HG03064 (cell line): Measurements from ENCODE around the gene KCNMA1.

Source experiments
- ATAC-seq: cut with Tn5 transposase; IDR thresholded peaks from one replicate; pipeline ENCODE4 v1.9.1; 2021; ENCODE audit warnings: low read depth; ENCODE audit not compliant: unreplicated experiment

KCNMA1 gene

GRCh38 chr10:76962851-76963250 is 674.8 kb downstream of the KCNMA1 start:
- no peak for ATAC-seq

- no peak for ATAC-seq
Observed at GRCh38 chr10:76961841-76962240, 675.8 kb downstream of the KCNMA1 start.

DNA sequence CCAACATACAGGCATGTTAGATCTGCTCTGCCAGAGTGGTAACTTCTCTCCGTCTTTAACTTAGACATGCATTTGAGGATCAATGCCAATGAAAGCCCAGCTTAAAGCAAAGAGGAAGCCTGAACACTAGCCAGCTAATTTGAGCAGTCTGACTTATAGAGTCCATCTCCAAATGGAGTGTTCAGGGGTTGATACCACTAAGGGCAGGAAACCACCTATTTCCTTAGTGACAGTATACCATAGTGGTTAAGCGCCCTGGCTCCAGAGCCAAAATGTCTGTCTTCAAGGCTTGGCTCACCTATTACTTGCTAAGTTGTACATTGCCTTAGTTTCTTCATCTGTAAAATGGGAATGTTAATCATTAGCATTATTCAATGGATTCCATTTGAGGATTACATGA is 678.5 kb downstream of the KCNMA1 start:
- ATAC-seq = no peak

GRCh38 chr10:76954838-76955237 is 682.8 kb downstream of the KCNMA1 start:
- ATAC-seq = no peak

GRCh38 chr10:76950354-76950753 is 687.3 kb downstream of the KCNMA1 start:
- no peak for ATAC-seq

GRCh38 chr10:76946270-76946669 is 691.3 kb downstream of the KCNMA1 start:
- no peak for ATAC-seq

DNA sequence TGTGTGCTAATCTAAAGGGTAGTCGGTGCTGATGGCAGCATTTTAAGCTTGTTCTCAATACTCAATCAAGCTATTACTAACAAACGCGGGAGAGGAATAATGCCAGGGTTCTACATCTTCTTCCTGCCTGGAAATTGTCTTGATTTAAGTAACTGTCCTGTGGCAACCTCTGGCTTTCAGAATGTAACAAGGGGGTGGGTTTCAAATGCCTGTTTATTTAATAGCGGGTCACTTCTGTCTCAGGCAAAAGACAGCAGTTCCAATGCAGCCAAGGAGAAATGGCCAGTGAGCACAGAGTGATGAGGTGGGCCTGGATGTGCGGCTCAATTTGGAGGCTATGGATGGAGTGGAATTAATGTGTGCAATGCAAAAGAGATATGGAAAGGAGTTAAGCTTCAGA is 692.4 kb downstream of the KCNMA1 start:
- no peak for ATAC-seq

GRCh38 chr10:76944640-76945039 is 693.0 kb downstream of the KCNMA1 start:
- ATAC-seq = no peak

DNA sequence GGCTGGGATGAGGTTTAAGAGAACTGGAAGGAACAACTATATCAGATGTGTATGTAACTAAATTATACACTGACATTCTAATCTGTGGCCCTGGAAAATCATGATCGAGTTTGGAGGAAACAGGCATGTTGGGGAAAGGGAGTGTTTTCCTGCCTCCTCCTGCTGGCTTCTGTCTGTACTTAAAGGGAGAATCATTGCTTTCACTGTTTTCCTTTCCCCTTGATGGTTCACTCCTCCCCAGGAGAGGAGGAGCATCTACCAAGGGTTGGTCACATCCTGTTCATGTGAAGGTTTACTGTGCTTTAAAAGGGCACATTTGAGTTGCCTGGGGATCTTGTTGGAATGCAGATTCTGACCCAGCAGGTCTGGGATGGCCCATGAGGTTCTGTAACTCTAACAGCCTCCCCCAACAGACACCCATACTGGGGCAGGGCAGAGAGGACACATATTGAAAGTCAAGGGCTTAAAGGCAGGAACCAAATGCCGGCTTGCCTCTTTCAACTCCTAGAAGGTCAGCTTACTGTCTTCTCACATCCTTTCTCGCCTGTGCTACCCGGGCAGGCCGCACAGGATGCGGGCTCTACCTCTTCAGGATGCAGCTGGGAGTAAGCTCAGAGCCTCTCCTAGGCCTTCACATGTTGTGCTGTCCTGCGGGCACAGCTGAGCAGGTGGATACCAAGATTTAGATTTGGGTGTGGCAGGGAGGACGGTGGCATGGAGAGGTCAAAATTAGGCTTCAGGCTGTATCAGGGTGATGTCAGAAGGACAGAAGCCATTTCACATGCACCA is 694.8 kb downstream of the KCNMA1 start:
- no peak for ATAC-seq

- no peak for ATAC-seq
Observed at GRCh38 chr10:76939933-76940468, 697.6 kb downstream of the KCNMA1 start.

GRCh38 chr10:76937181-76937600 is 700.4 kb downstream of the KCNMA1 start:
- ATAC-seq = no peak

DNA sequence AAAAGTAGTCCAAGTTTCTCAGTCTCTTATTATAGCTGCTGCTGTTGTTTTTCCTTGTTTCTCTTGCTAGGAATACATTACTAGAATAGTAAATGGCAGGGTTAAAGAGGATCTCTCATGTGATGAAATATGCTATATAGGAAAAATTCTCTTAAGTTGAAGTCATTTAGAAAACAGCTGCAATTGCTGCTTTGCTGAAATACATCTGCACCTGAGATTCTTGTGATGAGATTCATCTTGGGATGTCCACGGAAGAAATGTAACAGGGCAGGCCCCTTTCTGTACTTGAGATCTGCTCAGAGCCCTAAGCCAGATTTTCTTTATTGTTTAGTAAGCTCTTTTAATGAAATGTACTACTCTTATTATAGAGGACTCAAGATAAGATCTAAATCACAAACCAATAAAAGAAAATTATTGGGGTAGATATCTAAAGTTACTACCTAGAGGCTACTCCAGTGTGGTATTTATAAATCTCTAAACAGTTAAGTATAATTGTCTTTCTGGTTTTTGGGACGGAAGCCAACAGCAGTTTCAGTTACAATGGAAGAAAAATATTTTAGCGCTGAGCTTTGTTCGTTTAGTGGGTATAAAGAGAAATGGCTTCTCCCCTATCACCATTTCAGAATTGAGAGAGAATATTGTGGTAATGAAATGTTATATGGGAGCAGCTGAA is 701.5 kb downstream of the KCNMA1 start:
- ATAC-seq = no peak

GRCh38 chr10:76928565-76928964 is 709.0 kb downstream of the KCNMA1 start:
- ATAC-seq = no peak

DNA sequence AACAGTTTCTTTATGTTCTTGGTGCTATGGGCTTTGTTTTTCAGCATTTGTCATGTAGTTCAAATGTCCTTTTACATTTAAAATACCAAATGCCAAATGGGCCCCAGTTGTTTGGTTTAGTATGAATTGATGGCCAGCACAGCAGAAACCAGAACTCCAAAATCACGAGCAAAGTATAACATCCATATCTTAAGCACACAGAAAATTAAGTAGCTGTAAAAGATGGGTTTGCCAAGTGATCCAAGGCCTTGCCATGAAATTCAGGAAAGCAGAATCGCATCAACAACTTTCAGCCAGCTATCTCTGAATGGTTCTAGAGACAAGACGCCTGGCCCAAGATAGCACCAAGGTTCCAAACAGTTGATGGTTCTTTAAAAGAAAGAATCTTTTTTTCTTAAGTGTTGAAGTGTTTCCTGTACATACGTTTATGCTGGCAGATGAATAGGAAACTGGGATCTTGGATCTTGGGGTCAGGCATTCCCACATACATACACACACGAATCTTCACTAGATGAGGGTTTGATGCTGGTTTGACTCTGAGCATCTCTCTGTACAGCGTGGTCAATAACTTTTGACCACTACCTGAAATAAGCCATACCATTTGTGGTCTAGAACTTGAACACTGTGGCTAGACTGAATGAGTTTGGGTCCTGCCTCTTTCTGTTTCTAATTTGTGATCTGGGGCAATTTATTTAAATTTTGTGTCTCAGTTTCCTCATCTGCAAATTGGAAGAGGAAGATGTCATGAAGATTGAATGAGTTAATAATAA is 711.8 kb downstream of the KCNMA1 start:
- no peak for ATAC-seq

DNA sequence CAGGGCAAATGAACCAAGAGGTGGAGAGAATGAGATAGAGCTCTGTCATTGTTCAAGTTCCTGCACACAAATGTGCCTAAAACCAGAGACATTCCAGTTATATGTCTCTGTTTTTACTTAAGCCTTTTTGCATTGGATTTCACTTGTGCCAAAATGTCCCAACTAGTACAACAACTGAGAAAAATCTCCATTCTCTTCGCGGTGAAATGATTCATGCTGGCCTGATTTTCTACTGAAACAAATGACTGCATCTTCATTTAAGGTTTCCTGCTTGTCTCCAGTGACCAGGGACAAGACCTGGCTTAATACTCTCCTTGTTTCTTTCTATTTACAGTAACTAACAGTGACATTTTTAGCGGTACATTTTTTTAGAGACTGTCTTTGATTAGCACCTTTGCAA is 714.9 kb downstream of the KCNMA1 start:
- no peak for ATAC-seq

GRCh38 chr10:76921383-76922010 is 716.1 kb downstream of the KCNMA1 start:
- no peak for ATAC-seq

GRCh38 chr10:76920581-76920980 is 717.0 kb downstream of the KCNMA1 start:
- no peak for ATAC-seq

DNA sequence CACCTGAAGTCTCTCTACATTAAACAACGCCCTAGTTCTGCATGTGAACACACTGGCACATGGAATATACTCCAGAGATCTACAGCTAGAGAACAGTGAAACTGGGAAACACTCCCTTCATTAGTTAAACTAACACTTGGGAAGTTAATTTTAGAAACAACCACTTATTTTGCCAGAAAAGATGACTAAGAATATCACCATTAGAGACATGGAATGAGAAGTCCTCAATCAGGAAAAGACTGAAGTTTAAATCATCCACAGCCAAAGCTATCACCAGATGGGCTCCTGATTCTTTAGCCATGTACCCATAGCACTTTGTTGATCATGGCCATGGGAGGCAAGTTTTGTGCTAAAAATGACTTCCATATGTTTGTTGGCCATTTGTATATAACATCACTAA is 719.5 kb downstream of the KCNMA1 start:
- no peak for ATAC-seq

- ATAC-seq = no peak
Observed at GRCh38 chr10:76917071-76917470, 720.5 kb downstream of the KCNMA1 start.

- no peak for ATAC-seq
Observed at GRCh38 chr10:76916536-76916935, 721.1 kb downstream of the KCNMA1 start.

GRCh38 chr10:76915316-76915715 is 722.3 kb downstream of the KCNMA1 start:
- ATAC-seq = no peak
